OCI-M2 (cell line): ENCODE data around the gene SLC22A4.

Experiments used
- DNase-seq: peaks from one replicate; lab custom pipeline; 2025; ENCODE audit not compliant: unreplicated experiment; lab: John Stamatoyannopoulos, UW

SLC22A4 gene

GRCh38 chr5:132274050-132274792 is 20.0 kb upstream of the SLC22A4 start:
- DNase-seq = no peak

- DNase-seq = no peak
Observed at GRCh38 chr5:132275367-132276220, 18.6 kb upstream of the SLC22A4 start.

DNA sequence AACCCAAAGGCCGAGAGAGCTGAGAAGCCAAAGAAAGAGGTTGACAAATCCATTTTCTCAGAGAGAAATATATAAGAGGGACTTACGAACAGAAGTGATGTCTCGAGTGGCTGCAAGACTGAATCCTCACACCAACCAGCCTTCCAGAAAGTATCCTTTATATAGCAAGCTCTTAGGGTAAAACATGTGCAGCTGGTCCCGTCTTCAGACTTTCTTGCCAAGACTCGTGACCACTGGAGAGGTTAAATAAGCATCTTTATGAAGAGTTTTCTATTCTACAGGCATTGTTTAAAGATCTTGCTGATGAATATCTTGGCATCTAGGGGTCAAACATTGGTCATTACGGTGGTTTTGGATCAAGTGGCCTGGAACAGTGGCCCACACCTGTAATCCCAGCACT is 16.9 kb upstream of the SLC22A4 start:
- DNase-seq = no peak

DNA sequence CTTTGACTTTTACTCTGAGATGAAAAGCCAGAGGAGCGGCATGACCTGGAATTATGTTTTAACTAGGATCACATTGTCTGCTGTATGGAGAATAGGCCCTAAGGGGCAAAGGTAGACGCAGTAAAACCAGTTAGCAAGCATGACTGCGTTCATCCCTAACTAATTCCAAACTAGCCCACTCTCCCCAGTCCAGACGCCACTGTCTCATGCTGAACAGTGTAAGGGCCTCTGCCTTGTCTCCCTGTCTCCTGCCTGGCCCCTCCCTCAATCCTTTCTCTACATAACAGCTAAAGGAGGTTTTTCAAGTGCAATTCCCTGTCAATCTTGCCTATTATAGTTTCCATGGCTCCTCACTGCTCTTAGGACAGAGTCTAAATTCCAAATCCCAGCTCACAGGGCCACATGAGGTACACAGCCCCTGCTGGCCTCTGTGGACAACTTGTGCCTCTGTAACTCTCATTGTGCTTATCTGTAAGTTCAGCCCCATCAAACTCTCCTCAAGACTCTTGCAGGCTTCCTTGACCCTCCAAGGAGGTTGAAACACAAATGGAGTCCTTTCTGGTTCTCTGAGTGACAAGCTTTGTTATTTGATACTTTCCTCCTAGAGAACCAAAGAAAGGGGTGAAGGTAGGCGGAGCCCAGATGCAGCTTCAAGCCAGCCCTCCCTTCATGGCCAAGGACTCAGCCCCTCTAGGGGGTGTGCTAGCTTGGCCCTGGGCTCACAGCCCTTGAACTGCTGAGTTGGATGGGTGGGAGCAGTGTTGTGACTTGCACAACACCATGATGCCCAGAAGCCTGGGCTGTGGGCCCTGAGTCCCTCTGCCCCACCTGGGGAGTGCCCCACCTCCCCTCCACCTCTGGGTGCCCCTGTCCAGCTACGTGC is 16.0 kb upstream of the SLC22A4 start:
- DNase-seq = no peak

DNA sequence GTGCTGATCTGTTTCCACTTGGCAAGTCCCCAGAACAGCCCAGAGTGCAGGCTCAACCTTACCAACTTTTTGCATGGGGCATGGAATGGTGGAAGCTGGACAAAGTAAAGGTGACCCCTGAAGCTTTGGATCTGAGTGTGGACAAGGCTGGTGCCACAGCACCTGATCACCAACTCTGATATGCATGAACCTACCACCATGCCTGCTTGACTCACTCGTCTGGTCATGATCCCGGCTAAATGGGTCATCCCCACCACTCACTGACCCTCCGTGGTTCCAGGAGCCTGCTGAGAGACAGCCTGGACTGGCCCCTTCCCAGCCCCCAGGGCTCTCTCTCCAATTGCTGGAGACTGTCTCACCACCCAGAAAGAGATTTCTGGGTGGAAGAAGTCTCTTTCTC is 14.4 kb upstream of the SLC22A4 start:
- DNase-seq = no peak

DNA sequence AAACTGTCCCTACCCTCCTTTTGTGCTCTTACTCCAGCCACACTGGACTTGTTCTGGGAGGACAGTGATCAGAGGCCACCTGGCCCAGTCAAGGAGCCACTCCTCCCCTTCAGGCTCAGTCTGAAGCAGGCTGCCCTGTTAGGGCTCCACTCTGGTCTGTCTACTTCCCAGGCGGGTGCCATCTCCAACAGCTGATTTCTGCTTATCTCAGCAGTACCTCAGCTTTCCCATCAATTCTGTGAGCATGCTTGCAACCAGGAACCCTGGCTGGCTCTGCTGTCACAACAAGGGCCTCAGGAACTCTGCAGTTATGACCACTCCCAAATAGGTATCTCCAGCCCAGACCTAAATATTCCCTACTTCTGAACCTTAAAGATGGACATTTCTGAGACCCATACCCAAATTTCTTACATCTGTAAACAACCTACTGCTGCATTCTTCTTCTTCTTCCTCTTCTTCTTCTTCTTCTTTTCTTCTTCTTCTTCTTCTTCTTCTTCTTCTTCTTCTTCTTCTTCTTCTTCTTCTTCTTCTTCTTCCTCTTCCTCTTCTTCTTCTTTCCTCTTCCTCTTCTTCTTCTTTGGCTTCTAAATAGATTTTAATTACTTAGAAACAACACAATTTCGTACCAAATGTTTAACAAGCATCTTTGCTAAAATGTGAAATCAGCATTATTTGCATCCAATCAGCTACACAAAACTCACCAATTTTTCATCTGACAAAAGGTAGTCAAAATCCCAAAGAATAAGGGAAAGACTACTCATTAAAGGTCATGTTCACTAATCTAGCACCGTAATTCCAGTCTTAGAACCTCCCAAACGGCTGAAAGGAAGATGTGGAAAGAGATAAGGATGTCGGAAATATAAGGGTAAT is 13.6 kb upstream of the SLC22A4 start:
- no peak for DNase-seq

DNA sequence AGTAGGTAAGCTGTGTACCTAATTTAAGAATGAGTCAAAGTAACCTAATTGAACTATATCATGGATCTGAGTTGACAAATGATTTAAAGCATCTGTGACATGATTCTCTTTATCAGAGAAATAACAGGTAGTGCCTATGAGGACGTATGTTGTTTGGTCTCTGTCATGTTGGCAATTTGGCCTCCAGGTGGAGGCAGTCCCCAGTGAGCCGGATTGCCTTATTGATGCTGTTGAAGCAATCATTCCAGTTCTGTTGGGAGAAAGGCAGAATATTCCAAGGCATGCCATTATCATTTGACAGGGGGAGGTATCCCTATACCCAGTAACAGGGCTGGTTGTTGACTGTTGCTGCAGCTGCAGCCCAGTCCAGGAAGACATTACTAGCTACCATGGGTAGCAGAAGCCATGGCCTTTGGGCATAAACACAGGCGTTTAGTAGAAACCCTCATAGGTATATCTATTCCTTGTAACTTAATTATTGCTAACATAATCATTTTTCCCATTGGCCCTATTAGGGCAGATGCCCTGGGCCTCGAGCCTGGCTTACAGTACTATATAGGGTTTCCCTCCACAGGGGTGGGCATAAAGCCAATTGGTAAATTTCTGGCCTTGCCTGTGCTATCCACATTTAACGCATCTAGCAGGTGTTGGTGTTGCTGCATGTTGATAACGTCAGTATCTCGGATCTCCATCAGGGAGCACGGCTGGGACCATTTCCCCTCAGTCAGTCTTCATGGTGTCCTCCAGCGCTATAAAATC is 12.2 kb upstream of the SLC22A4 start:
- DNase-seq = no peak

DNA sequence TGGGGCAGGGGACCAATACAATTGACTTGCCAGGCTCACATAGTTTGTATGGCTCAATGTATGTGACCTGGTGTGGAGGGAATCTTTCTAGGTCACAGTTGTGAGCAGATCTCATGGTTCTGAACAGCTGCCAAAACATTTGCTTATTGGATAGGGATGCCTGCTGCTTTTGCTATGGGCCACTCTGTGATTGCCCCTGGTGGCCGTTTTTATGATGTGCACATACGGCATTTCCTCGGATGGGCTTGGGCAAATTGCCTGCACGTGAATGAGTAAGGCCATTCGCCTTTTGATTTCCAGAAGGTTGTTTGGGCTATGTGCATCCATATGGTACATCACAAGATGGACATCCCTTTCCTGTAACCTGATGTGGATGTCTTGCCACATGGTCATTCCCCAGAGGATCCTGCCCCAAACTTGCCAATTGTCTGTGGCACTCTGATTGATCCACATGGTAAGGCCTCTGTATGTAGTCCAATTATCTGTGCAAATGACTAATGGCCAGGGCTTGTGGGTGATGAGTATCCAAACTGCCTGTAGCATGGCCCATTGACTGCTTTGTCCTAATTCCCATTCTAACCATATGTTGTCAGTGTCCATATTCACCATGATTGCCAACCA is 10.7 kb upstream of the SLC22A4 start:
- no peak for DNase-seq

DNA sequence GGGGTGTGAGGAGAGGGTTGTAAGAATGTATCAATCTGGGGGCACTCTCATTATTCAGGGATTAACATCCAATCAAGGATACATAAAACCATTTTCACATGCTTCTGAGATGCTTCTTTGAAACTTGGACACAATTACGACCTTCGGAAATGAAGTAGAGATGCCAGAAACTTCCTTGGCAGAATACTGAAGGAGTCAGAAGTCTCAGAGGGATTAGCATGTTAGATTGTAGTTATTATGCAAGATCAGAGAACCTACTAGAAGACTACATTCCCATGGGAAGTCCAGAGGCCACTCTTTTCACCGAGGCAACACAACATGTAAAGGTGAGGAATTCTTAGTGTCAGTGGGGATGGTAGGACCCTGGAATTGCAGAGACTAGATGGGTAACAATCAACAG is 5.1 kb upstream of the SLC22A4 start:
- no peak for DNase-seq

DNA sequence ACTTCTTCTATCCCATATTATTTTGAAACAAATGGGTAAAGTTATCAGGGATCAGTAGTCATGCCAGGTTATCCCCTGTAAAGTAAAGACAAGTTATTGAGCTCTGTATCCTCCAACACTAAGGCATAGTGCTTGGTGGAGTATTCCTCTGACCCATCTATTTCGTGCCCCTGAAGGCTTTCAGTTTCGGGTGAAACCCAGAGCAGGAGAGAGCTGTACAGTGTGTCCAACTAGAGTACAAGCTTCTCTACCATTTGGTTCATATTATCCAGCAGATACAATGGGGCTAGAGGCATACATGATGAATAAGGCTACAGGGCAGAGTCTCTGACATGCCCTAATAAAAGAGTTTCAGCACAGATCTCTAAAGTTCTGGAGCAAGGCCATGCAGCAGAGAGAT is 3.2 kb upstream of the SLC22A4 start:
- no peak for DNase-seq

- peak; percentile 75 for DNase-seq
Observed at GRCh38 chr5:132293066-132293991, 865 bp upstream of the SLC22A4 start.

GRCh38 chr5:132294728-132295504 is 722 bp downstream of the SLC22A4 start:
- no peak for DNase-seq

DNA sequence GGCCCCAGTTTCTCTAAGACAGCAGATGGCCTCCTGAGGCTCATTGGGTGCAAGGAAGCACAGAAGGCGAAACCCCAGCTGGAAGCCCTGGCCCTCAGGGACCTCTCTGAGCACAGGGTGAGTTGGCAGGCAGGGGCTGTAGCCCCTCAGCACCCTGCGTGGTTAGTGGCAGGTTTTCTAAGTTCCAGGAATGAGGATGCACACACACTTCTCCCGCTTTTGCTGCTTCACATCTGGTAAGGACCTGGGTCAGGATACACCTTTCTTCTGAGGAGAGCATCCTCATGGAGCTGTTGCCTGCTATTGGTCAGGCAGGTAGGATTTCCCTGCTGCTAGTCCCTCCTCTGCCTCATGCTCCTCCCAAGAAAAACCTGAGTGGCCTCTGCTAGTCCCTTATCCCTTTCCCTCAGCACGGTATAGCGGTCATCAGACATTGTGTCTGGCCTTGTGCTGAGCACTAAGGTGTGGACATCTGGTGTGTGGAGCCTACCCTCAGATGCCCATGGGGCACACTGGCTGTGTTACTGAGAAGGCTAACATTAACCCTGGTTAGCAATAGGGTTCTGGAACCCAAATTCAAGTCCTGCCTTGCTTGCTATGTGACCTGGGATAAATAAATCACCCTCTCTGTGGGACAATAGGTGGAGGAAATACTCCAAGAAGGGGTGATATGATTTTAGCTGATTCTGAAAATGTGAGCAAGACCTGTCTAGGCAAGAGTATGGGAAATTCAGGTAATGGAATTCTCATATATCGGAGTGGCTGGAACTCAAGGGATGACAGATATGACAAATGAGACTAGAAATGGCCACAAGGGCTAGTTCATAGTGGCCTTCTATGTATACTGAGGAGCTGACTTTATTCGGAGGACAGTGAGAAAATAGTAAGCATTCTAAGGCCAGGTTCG is 1.6 kb downstream of the SLC22A4 start:
- no peak for DNase-seq

- DNase-seq = no peak
Observed at GRCh38 chr5:132296412-132297016, 2.3 kb downstream of the SLC22A4 start.

GRCh38 chr5:132297211-132297940 is 3.2 kb downstream of the SLC22A4 start:
- no peak for DNase-seq
